ENCODE measurements around the gene STX3. TPM values are rescaled to one million over a fixed set of nuclear protein-coding genes. Genes with fewer than 3 reads are reported as not detected.
"Not testable (repeated sequence)": the region's sequence is repeated elsewhere in the genome, so short reads cannot be mapped to it uniquely, and the experiment has no call there.

STX3 gene
- polyA plus RNA-seq, 4 donors = 35.3 to 70.3 (median 55.3) TPM

GRCh38 chr11:59785818-59786217 lies 30.6 kb downstream of the STX3 start:
- no peak for DNase-seq (ENCODE audit: low read depth in 4 of 4, low spot score in 2 of 4)

- no peak for DNase-seq (ENCODE audit: low read depth in 4 of 4, low spot score in 2 of 4)
Observed at GRCh38 chr11:59787255-59787588, 32.0 kb downstream of the STX3 start.

GRCh38 chr11:59787816-59788215 lies 32.6 kb downstream of the STX3 start:
- DNase-seq (ENCODE audit: low read depth in 4 of 4, low spot score in 2 of 4) = no peak

GRCh38 chr11:59791639-59792038 lies 36.5 kb downstream of the STX3 start:
- no peak for DNase-seq (ENCODE audit: low read depth in 4 of 4, low spot score in 2 of 4)

- no peak for DNase-seq (ENCODE audit: low read depth in 4 of 4, low spot score in 2 of 4)
Observed at GRCh38 chr11:59792507-59792906, 37.3 kb downstream of the STX3 start.

GRCh38 chr11:59794417-59794816 lies 39.2 kb downstream of the STX3 start:
- no peak for DNase-seq (ENCODE audit: low read depth in 4 of 4, low spot score in 2 of 4)

GRCh38 chr11:59800390-59801025 lies 45.3 kb downstream of the STX3 start:
- DNase-seq (ENCODE audit: low read depth in 4 of 4, low spot score in 2 of 4) = no peak

GRCh38 chr11:59801160-59801706 lies 46.1 kb downstream of the STX3 start:
- no peak for DNase-seq (ENCODE audit: low read depth in 4 of 4, low spot score in 2 of 4)

GRCh38 chr11:59801981-59802638 lies 46.9 kb downstream of the STX3 start:
- DNase-seq (ENCODE audit: low read depth in 4 of 4, low spot score in 2 of 4) = no peak

- peak in 3 of 4 donors; percentile 32 to 61 (median 39) for DNase-seq (ENCODE audit: low read depth in 4 of 4, low spot score in 2 of 4)
Observed at GRCh38 chr11:59802639-59803176, 47.5 kb downstream of the STX3 start.

- DNase-seq (ENCODE audit: low read depth in 4 of 4, low spot score in 2 of 4) = no peak
Observed at GRCh38 chr11:59804061-59804460, 48.9 kb downstream of the STX3 start.

GRCh38 chr11:59807047-59807610 lies 52.0 kb downstream of the STX3 start:
- no peak for DNase-seq (ENCODE audit: low read depth in 4 of 4, low spot score in 2 of 4)

GRCh38 chr11:59810189-59810910 lies 55.2 kb downstream of the STX3 start, which contains the start of gene MRPL16:
TSS of gene MRPL16 (minus strand) at chr11:59810778. CDS start at chr11:59810658, 120 bp downstream.
- peak; percentile 72 to 87 (median 80) for DNase-seq (ENCODE audit: low read depth in 4 of 4, low spot score in 2 of 4)

- peak in 1 of 4 donors; percentile 36 for DNase-seq (ENCODE audit: low read depth in 4 of 4, low spot score in 2 of 4)
Observed at GRCh38 chr11:59810911-59811259, 55.7 kb downstream of the STX3 start.

GRCh38 chr11:59812220-59812619 lies 57.0 kb downstream of the STX3 start:
- DNase-seq (ENCODE audit: low read depth in 4 of 4, low spot score in 2 of 4) = no peak

- DNase-seq (ENCODE audit: low read depth in 4 of 4, low spot score in 2 of 4) = no peak
Observed at GRCh38 chr11:59813364-59813763, 58.2 kb downstream of the STX3 start.

- no peak for DNase-seq (ENCODE audit: low read depth in 4 of 4, low spot score in 2 of 4)
Observed at GRCh38 chr11:59814021-59814420, 58.8 kb downstream of the STX3 start.

- no peak for DNase-seq (ENCODE audit: low read depth in 4 of 4, low spot score in 2 of 4)
Observed at GRCh38 chr11:59815754-59816153, 60.6 kb downstream of the STX3 start.

- DNase-seq (ENCODE audit: low read depth in 4 of 4, low spot score in 2 of 4) = not testable (repeated sequence)
Observed at GRCh38 chr11:59816434-59816833, 61.3 kb downstream of the STX3 start.

- no peak for DNase-seq (ENCODE audit: low read depth in 4 of 4, low spot score in 2 of 4)
Observed at GRCh38 chr11:59818572-59818971, 63.4 kb downstream of the STX3 start.

Data from left renal cortex interstitium (tissue), 4 donors.